Jurkat, Clone E6-1 (cell line): ENCODE results near the gene TMEM94.
A peak's percentile ranks its signal among the peaks of the same experiment; 100 is the strongest.

Experiments used
- DNase-seq: peaks from one replicate; pipeline ENCODE4 v3.0.0-alpha.2; 2011; ENCODE audit warnings: low read depth, low spot score
- H3K4me3 ChIP-seq: 2 replicates; pipeline ENCODE4 v1.5.1; 2011; ENCODE audit warnings: mild to moderate bottlenecking, low read length, control low read depth, moderate library complexity

TMEM94 gene

DNA sequence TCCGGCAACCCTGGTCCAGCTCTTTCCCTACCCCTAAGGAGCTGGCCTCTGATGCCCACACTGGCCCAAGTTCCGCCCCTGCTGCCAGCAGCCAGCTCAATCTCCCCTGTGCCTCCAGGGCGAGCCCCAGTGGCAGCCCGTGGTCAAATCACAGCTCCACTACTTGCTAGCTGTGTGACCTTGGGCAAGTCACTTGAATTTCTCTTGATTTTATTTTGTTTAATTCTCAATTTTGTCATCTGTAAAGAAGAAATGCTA is 48.6 kb downstream of the TMEM94 start:
- DNase-seq = no peak
- H3K4me3 ChIP-seq = no peak overlapping the region

GRCh38 chr17:75505640-75506039 is 49.2 kb downstream of the TMEM94 start:
- no peak for DNase-seq
- no peak overlapping the region for H3K4me3 ChIP-seq

- DNase-seq = no peak
- H3K4me3 ChIP-seq = no peak overlapping the region
Measured at GRCh38 chr17:75506134-75506533, 49.7 kb downstream of the TMEM94 start.

GRCh38 chr17:75506888-75507287 is 50.5 kb downstream of the TMEM94 start:
- H3K4me3 ChIP-seq = no peak overlapping the region
- no peak for DNase-seq

GRCh38 chr17:75507733-75508719 is 51.6 kb downstream of the TMEM94 start:
- DNase-seq = no peak
- H3K4me3 ChIP-seq = no peak overlapping the region

- H3K4me3 ChIP-seq = no peak overlapping the region
- no peak for DNase-seq
Measured at GRCh38 chr17:75508931-75509361, 52.5 kb downstream of the TMEM94 start.

GRCh38 chr17:75509528-75510258 is 53.3 kb downstream of the TMEM94 start:
- H3K4me3 ChIP-seq = no peak overlapping the region
- no peak for DNase-seq

GRCh38 chr17:75511270-75511609 is 54.8 kb downstream of the TMEM94 start:
- H3K4me3 ChIP-seq = no peak overlapping the region
- no peak for DNase-seq

DNA sequence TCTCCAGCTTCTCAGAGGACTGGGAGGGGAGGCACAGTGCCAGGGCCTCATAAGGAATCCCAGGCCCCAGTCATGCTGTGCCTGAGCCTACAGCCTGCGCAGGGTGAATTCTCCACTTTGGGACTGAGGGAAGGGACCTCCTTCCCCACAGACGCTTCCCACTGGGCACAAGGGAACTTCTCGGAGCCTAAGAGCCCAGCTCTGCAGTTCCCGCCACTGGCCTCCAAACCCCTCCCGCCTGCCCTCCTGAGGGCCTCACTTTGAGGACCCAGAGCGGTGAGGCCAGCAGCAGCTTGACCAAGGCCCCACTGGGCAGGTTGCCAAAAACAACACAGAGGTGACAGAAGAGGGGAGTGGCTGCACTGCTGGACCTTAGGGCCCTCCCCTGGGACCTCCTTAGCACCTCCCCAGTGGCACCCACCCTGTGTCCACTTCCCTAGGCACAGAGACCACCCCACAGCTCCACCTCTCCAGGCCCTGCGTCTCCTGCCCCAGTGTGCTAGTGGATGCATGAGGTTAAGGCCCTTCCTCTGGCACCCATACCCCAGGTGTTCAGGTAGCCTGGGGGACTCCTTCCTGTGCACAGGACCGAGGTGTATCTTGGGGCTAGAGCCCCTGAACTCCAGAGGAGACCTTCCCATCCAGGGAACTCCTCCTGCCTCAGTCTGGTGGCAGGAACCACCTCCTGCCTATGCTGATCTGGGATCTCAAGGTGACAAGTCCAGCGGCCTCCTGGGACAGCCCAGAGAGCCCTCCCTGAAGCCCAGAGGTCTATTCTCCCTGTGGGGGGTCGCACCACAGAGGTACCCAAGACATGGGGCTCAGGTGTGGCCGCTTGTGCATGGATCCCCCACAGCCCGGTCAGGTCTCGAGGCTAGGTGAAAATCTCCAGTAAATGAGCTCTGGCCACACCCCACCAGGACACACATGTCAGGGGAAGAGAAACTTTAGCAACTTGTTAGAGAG is 55.5 kb downstream of the TMEM94 start:
- no peak overlapping the region for H3K4me3 ChIP-seq
- no peak for DNase-seq

GRCh38 chr17:75512926-75513640 is 56.6 kb downstream of the TMEM94 start:
- DNase-seq = no peak
- no peak overlapping the region for H3K4me3 ChIP-seq

DNA sequence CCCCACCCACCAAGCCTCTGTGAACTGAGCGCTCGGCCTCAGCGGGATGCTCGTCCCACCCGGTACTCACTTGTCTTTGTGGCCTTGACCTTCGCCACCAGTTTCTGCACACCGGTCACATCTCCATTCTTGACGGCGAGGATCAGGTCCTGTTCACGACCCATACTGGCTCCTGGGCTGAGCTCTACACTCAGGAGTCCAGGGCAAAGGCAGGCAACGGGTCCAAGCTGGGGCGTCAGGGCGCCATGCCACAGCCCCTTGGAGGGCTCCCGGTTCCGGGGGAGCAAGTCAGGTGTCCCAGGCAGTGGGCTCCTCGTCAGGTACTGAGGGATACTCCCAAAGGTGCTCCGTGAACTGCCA is 57.2 kb downstream of the TMEM94 start:
- no peak for DNase-seq
- no peak overlapping the region for H3K4me3 ChIP-seq

DNA sequence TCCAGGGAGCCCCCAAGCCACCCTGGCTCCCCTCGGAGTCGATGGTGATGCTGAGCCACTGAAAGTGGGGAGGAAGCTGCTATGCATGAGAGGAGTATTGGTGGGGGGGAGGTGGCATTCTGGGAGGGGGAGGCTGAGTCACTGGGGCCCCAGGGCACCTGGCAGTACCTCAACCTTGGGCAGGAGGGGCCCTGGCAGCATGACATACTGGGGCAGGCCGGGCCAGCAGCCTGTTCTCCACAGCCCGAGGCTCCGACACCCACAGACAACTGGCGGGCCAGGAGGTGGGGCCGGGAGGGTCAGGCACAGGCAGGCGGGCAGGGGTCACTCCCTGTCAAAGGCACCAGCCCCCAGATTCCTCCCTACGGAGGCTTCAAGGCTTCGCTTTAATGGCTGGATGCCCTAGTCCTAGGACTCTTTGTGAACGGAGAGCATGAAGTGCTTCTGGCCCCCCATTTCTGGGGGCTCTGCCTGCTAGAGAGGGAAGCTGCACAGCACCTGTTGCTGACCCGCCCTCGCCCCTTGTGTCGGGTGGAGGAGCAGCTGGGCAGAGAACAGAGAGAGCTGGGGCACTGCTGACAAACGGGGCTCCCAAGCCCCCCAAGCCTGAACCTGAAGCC is 58.0 kb downstream of the TMEM94 start:
- H3K4me3 ChIP-seq = peak overlapping the region; percentile 70
- no peak for DNase-seq

DNA sequence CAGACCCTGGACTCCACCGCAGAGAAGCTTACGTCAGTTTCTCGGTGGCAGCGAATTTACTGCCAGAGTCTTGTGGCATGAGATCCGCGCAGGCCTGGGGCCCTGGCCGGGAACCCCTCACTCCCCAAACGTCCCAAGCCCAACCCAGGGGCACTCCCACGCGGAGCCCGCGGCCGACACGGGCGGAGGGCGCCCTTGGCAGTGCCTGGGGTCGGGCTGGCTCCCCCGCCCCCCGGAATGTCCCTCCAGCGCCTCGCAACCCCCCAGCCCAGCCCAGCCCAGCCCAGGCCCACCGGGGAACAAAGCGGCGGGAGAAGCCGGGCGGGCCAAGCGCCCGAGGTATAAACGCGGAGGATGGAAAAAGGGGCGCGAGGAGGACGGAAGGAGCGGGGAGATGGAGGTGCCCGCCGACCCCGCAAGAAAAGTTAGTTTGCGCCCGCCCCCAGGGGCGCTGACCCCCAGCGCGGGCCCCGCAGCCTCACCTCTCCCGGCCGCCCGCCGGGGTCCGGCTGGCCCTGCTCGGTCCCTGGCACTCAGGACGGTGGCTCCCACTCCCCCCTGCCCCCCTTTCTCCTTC is 58.6 kb downstream of the TMEM94 start:
- peak overlapping the region; percentile 70 for H3K4me3 ChIP-seq
- DNase-seq = no peak

DNA sequence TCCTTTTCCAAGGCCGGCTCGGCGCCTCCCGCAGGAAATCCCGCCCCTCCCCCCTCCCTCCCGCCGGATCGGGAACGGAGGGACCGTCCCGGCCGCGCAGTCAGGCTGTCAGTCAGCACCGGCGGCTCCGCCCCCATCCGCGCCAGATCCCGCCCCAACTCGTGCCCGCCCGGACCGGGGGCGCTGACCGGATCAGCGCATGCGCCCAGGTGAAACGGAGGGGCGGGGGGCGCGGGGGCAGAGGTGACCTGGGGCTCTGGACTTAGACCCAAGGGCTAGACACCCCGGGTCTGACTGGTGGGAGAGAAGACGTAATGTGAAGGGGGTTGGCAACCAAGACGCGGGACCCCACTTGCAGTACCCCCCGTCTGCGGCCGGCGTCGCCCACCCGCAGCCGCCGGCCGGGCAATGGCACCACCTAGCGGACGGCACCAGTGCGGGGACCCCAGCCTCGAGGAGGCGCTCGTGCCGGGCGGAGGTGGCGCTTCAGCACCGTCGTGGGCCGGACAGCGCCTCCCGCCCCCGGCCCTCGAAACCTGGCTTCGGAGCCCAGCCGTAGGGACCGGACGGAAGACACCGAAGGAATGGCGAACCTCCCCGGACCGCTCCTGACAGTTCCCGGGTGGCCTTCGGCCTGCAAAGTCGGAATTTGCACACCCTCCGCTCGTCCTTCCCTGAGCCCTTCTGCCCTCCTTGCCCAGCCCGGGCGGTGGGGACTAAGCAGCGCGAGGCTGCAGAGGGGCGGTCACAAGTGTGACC is 59.2 kb downstream of the TMEM94 start, which contains the start of gene CASKIN2:
CASKIN2 (minus strand) TSS at position 42 of the 759 bp plus-strand sequence. CDS start 1,733 bp downstream, outside the sequence.
- DNase-seq = peak; percentile 72
- peak within 1 kb of the TSS; percentile 79 for H3K4me3 ChIP-seq

DNA sequence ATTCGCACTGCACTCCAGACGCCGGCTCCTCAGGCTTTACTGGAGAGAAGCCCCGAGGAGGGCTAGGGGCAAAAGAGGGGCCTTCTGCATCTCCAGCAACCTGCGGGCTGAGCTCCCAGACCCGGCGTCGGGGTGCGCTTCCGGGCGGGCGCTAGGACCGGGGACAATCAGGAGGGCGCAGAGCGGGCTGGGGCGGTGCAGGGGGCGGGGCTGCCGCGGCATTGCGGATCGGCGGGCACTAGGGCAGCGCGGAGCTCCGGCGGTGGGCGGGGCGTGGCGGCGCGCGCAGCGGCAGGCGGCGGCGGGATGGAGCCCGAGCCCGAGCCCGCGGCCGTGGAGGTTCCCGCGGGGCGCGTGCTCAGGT is 59.8 kb downstream of the TMEM94 start, which contains the start of gene TSEN54:
TSEN54 (plus strand) TSS at position 274 of the 364 bp plus-strand sequence; CDS start at position 307, 33 bp downstream.
- DNase-seq = peak; percentile 78
- peak within 1 kb of the TSS; percentile 79 for H3K4me3 ChIP-seq

DNA sequence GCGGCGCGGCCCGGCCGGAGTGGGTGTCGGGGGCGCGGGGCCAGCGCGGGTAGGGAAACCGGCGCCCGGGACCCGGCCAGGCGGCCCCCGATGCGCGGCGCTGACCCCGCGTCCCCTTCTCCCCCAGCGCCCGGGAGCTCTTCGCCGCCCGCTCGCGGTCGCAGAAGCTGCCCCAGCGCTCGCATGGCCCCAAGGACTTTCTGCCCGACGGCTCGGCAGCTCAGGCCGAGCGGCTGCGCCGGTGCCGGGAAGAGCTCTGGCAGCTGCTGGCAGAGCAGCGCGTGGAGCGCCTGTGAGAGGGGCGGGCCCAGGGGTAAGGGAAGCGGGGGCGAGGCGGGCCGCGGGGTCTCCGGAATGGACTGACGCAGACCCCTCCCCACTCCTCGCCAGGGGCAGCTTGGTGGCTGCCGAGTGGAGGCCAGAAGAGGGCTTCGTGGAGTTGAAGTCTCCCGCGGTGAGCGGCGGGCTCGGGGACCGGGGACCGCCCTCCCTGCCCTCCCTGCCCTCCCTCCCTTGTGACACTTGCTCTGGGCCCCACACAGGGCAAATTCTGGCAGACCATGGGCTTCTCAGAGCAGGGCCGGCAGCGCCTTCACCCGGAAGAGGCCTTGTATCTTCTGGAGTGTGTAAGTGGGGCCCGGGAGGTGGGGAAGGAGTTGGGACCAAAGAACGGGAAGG is 60.3 kb downstream of the TMEM94 start:
- no peak for DNase-seq
- peak overlapping the region; percentile 79 for H3K4me3 ChIP-seq
